NT2/D1 (cell line): ENCODE measurements around the gene HS3ST5.

Experiments used
- DNase-seq: peaks from one replicate; pipeline ENCODE4 v3.0.0-alpha.2; 2011; ENCODE audit warnings: low read depth, low spot score
- H3K27me3 ChIP-seq: 2 replicates; pipeline ENCODE4 v1.6.0; 2011; ENCODE audit warnings: mild to moderate bottlenecking; ENCODE audit not compliant: insufficient read length, insufficient read depth
- H3K36me3 ChIP-seq: 2 replicates; pipeline ENCODE4 v1.6.1; 2011; ENCODE audit warnings: mild to moderate bottlenecking, low read length, mixed read lengths; ENCODE audit not compliant: insufficient read depth, insufficient read length
- H3K4me1 ChIP-seq: 2 replicates; pipeline ENCODE4 v1.5.1; 2011; ENCODE audit not compliant: insufficient read depth, insufficient read length
- H3K4me3 ChIP-seq: 2 replicates; pipeline ENCODE4 v1.5.1; 2011; ENCODE audit warnings: low read depth; ENCODE audit not compliant: insufficient read length
- H3K9ac ChIP-seq: 2 replicates; pipeline ENCODE4 v1.6.0; 2011; ENCODE audit warnings: low read depth; ENCODE audit not compliant: insufficient read length
- H3K9me3 ChIP-seq: 2 replicates; pipeline ENCODE4 v1.5.1; 2011; ENCODE audit warnings: mild to moderate bottlenecking, low read length; ENCODE audit not compliant: insufficient read depth
- SUZ12 ChIP-seq: IDR thresholded peaks from 2 replicates; pipeline ENCODE4 v1.6.1; 2011; ENCODE audit not compliant: insufficient read length, insufficient read depth; ENCODE audit errors: extremely low read depth
- YY1 ChIP-seq: IDR thresholded peaks from 2 replicates; pipeline ENCODE4 v1.6.1; 2011; ENCODE audit not compliant: insufficient read length, insufficient read depth
- ZNF274 ChIP-seq: IDR thresholded peaks from 2 replicates; pipeline ENCODE4 v1.6.1; 2011; ENCODE audit warnings: mild to moderate bottlenecking, low read depth, low read length

Gene HS3ST5

DNA sequence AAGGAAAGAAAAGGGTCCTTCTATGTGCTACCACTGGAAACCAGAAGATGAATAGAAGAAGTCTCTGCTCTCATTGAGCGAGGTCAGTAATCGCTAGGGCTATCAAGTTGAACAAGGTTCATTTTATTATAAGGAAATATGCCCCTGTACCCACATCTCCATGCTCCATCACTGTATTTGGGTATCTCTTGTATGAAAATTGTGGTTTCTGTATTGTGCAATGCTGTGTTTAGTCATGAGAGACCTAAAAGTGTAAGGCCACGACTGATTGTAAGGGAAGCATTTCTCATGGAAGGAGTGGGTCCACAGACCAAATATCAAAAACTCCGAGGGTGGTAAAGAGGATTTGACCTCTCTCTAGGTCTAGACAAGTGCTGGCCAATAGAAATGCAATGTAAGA, 3.6 kb upstream of the HS3ST5 start:
- no peak overlapping the region for H3K9ac ChIP-seq
- H3K27me3 ChIP-seq: peaks cover 16% of the 10 kb centered on the region
- no peak for DNase-seq
- H3K9me3 ChIP-seq: no peaks in the 10 kb centered on the region
- TF ChIP-seq YY1 (no peak), SUZ12 (no peak), ZNF274 (no peak)
- H3K4me3 ChIP-seq: no peak overlapping the region
- no peaks in the 10 kb centered on the region for H3K36me3 ChIP-seq
- no peaks in the 10 kb centered on the region for H3K4me1 ChIP-seq

DNA sequence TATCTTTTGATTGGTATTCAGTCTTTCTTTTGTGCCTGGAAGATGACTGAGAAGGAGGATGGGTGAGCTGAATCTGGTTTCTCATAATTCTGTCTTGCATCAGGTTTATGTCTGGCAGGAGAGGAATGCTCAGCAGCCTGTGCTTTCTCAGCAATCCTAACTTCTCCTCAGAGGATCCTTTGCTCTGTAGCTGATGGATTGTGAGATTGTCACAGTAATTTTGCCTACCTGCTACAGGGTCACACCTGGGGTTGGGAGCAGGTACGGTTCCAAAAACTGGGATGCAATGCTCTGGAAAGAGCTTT, 2.1 kb upstream of the HS3ST5 start:
- DNase-seq: no peak
- Histone ChIP-seq H3K9me3 (no peaks in the 10 kb centered on the region), H3K36me3 (no peaks in the 10 kb centered on the region), H3K4me3 (no peak overlapping the region), H3K9ac (no peak overlapping the region), H3K27me3 (peaks cover 18% of the 10 kb centered on the region), H3K4me1 (no peaks in the 10 kb centered on the region)
- no peak for TF ChIP-seq ZNF274

DNA sequence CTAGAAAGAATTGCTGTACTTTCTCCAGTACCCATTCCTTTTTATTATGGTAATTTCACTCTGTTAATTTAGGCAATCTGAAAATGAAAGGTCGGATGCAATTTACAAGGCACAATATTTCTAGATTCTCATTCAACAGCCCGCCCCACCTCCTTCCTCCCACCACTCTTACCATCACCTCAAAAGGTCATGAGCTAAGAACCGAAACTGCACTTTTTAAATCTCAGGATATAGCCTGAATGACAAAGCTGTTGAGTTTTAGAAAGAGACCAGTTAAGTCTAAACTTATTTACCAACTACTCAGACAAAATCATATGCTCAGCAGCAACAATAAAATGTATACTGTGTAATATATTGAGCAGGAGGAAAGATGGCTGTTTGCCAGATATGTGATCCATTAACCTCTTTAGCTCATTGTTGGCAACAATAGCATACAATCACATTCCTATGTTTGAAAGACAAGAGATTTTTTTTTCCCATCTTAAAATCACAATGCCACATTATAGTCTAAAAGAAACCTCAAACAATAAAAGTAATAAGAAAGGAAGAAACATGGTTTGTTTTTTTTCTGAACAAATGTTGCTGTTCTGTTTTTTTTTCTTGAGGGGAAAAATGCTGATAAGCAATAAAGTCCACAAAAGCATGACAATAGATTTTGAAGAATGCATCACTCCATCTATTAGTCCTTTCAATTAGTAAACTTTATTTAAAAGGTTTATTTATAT, 1.6 kb upstream of the HS3ST5 start:
- TF ChIP-seq SUZ12 (no peak), ZNF274 (no peak), YY1 (no peak)
- no peak overlapping the region for H3K9ac ChIP-seq

DNA sequence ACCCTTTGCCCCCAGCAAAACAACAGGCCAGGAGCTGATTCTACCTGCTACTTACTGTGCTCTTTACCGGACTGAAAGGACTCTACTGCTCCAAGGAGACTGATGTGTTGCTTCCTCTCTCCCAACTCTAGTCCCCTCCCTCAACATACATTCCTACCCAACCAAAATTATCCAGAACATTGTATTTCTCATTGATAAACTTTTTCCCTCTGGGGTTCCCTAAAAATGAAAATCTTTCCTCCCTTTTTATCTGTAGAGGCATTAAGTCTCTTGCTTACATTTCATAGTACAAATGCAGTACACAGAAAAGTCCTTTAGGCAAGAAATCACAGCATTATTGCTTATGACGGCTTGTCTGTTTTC, 940 bp upstream of the HS3ST5 start:
- TF ChIP-seq YY1: no peak
- H3K9ac ChIP-seq: no peak overlapping the region

More for the DNA sequence above, 1.6 kb upstream of the HS3ST5 start:
- H3K27me3 ChIP-seq: peaks cover 18% of the 10 kb centered on the region
- H3K36me3 ChIP-seq: no peaks in the 10 kb centered on the region
- H3K4me3 ChIP-seq: no peak overlapping the region
- H3K9me3 ChIP-seq: no peaks in the 10 kb centered on the region
- no peak for DNase-seq
- no peaks in the 10 kb centered on the region for H3K4me1 ChIP-seq

DNA sequence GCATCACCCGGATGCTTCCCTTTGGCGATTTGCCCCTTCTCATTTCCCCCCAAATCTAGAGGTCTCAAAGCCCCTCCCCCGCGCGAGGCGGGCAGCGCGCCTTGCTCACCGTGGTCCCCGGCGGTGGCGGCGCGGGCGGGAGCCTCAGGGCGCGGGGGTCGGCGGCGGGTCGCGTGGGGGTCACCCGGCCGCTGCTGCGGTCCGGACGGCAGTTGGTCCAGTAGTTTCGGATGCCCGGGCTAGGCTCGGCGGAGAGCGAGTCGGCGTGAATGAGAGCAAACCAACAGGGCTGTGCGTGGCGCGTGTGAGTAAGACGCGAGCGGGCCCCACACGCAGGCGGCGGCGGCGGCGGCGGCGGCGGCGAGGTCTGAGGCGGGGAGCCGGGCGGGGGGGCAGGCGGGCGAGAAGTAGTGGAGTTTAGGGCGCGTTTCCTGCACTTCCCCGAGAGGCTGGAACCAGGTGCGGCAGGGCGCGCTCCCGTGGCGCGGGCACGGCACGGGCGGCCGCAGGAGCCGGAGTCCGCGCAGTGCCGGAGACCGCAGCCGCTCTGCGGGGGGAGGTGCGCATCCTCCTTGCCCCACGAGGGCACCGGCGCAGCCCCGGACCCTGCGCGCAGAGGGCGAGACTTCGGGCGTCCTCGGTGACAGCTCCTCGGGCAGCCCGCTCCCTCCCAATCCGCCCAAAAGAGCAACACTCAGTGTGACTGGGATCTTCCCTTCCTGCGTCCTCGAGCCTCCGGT, 567 bp downstream of the HS3ST5 start:
- DNase-seq: no peak
- peak overlapping the region; percentile 79 for H3K4me3 ChIP-seq
- peak overlapping the region; percentile 64 for H3K9ac ChIP-seq
- TF ChIP-seq ZNF274 (no peak), SUZ12 (no peak), YY1 (no peak)
- H3K4me1 ChIP-seq: no peaks in the 10 kb centered on the region
- H3K9me3 ChIP-seq: no peaks in the 10 kb centered on the region
- peaks cover 18% of the 10 kb centered on the region for H3K27me3 ChIP-seq
- no peaks in the 10 kb centered on the region for H3K36me3 ChIP-seq

More for the DNA sequence above, 940 bp upstream of the HS3ST5 start:
- peaks cover 18% of the 10 kb centered on the region for H3K27me3 ChIP-seq
- no peak for DNase-seq
- no peaks in the 10 kb centered on the region for H3K36me3 ChIP-seq
- no peaks in the 10 kb centered on the region for H3K9me3 ChIP-seq
- H3K4me1 ChIP-seq: no peaks in the 10 kb centered on the region
- H3K4me3 ChIP-seq: peak overlapping the region; percentile 79

DNA sequence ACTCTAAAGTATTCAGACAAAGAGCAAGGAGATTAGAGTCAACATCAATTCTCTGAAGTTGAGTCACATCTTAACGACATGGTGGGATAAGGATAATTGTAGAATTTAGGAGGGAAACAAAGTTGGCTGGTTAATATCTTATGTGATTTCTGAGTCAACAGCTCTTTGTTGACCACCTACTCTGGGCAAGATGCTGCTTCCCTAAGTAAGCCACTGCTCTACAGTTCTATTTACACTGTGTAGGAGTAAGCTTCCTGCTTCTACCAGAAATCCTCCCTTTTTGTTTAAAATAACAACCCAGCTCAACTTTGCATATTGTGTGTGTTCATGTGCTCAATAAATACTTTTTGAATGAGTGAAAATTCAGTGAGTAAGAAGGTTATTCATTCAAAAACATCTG, 3.1 kb downstream of the HS3ST5 start:
- no peaks in the 10 kb centered on the region for H3K9me3 ChIP-seq
- no peak overlapping the region for H3K9ac ChIP-seq
- DNase-seq: no peak
- H3K27me3 ChIP-seq: peaks cover 18% of the 10 kb centered on the region
- no peak for TF ChIP-seq YY1
- TF ChIP-seq ZNF274: no peak
- TF ChIP-seq SUZ12: no peak
- no peaks in the 10 kb centered on the region for H3K36me3 ChIP-seq
- no peaks in the 10 kb centered on the region for H3K4me1 ChIP-seq
- H3K4me3 ChIP-seq: no peak overlapping the region

DNA sequence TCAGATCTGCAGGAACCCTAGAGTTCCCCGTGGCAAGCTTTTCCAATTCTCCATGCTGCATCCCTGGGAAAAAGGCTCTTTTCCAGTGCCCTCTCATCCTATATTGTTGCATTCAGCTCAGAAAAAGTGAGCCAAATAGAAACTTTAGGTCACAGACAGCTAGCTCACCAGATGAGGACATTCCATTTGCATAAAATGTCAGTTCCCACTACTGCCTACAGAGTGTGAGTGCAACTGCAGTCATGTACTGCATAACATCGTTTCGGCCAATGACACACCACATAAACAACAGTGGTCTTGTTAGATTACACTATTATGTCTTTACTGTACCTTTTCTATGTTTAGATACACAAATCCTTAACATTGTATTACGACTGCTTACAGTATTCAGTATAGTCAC, 8.6 kb downstream of the HS3ST5 start:
- Histone ChIP-seq H3K9ac (no peak overlapping the region), H3K27me3 (no peaks in the 10 kb centered on the region), H3K4me1 (no peaks in the 10 kb centered on the region), H3K9me3 (no peaks in the 10 kb centered on the region), H3K36me3 (no peaks in the 10 kb centered on the region), H3K4me3 (no peak overlapping the region)
- no peak for TF ChIP-seq ZNF274
- no peak for TF ChIP-seq YY1
- TF ChIP-seq SUZ12: no peak
- no peak for DNase-seq
